HepG2 (cell line): ENCODE results near the gene HPCAL1. TPM values are rescaled to one million over a fixed set of nuclear protein-coding genes. Genes with fewer than 3 reads are reported as not detected.

Experiments used
- CREM ChIP-seq, 2 experiments: sonication (generic) in 1 of 2; formaldehyde crosslinking in 1 of 2; IDR thresholded peaks; 2 replicates each; pipeline versions ENCODE4 v1.4.0 to v1.6.1; 2016 to 2020; ENCODE audit warnings: antibody characterized with exemption in 1 of 2, mild to moderate bottlenecking in 1 of 2, missing genetic modification reagents in 1 of 2
- ELF1 ChIP-seq: sonication (generic); formaldehyde crosslinking; IDR thresholded peaks from 2 replicates; pipeline ENCODE4 v1.4.0; 2020; ENCODE audit warnings: missing genetic modification reagents
- FLYWCH1 ChIP-seq: sonication (generic); formaldehyde crosslinking; IDR thresholded peaks from 2 replicates; pipeline ENCODE4 v1.8.1; 2023; ENCODE audit warnings: mild to moderate bottlenecking, missing genetic modification reagents
- HES4 ChIP-seq: sonication (generic); formaldehyde crosslinking; IDR thresholded peaks from 2 replicates; pipeline ENCODE4 v1.9.0; 2021; ENCODE audit warnings: mild to moderate bottlenecking, missing genetic modification reagents, borderline replicate concordance
- HNRNPK ChIP-seq: fragments of 200-400 bp; formaldehyde crosslinking; IDR thresholded peaks from 2 replicates; pipeline ENCODE4 v1.6.1; 2018; ENCODE audit warnings: low read length, low read depth, moderate library complexity, mild to moderate bottlenecking; ENCODE audit not compliant: poor library complexity, severe bottlenecking
- KDM1A ChIP-seq: IDR thresholded peaks from 2 replicates; pipeline ENCODE4 v1.6.1; 2016; ENCODE audit warnings: missing compliant biosample characterization
- NAIF1 ChIP-seq: sonication (generic); formaldehyde crosslinking; IDR thresholded peaks from 2 replicates; pipeline ENCODE4 v1.5.0; 2020; ENCODE audit warnings: mild to moderate bottlenecking, missing genetic modification reagents, borderline replicate concordance
- NFKB2 ChIP-seq: sonication (generic); formaldehyde crosslinking; IDR thresholded peaks from 2 replicates; pipeline ENCODE4 v1.4.0; 2020; ENCODE audit warnings: missing genetic modification reagents, borderline replicate concordance
- PRDM4 ChIP-seq: sonication (generic); formaldehyde crosslinking; IDR thresholded peaks from 2 replicates; pipeline ENCODE4 v1.9.0; 2021; ENCODE audit warnings: missing genetic modification reagents, borderline replicate concordance
- SAP130 ChIP-seq: IDR thresholded peaks from 2 replicates; pipeline ENCODE4 v1.6.1; 2016; ENCODE audit warnings: low read depth
- TARDBP ChIP-seq: sonication (generic); formaldehyde crosslinking; IDR thresholded peaks from 2 replicates; pipeline ENCODE4 v1.8.0; 2022; ENCODE audit warnings: mild to moderate bottlenecking, missing genetic modification reagents
- TOPORS ChIP-seq: sonication (generic); formaldehyde crosslinking; IDR thresholded peaks from 2 replicates; pipeline ENCODE4 v1.8.0; 2023; ENCODE audit warnings: mild to moderate bottlenecking, missing genetic modification reagents
- ZNF235 ChIP-seq: sonication (generic); formaldehyde crosslinking; IDR thresholded peaks from 2 replicates; pipeline ENCODE4 v1.8.1; 2023; ENCODE audit warnings: mild to moderate bottlenecking, missing genetic modification reagents, borderline replicate concordance
- ZNF274 ChIP-seq: sonication (generic); formaldehyde crosslinking; IDR thresholded peaks from 2 replicates; pipeline ENCODE4 v1.5.1; 2020; ENCODE audit warnings: mild to moderate bottlenecking, missing genetic modification reagents
- ZNF317 ChIP-seq: sonication (generic); formaldehyde crosslinking; IDR thresholded peaks from 2 replicates; pipeline ENCODE4 v1.5.0; 2020; ENCODE audit warnings: mild to moderate bottlenecking, missing genetic modification reagents
- ZNF383 ChIP-seq: sonication (generic); formaldehyde crosslinking; IDR thresholded peaks from 2 replicates; pipeline ENCODE4 v1.4.0; 2020; ENCODE audit warnings: missing genetic modification reagents, mild to moderate bottlenecking, borderline replicate concordance
- ZNF570 ChIP-seq: sonication (generic); formaldehyde crosslinking; IDR thresholded peaks from 2 replicates; pipeline ENCODE4 v1.4.0; 2020; ENCODE audit warnings: mild to moderate bottlenecking, missing genetic modification reagents, borderline replicate concordance
- ZSCAN29 ChIP-seq: sonication (generic); formaldehyde crosslinking; conservative IDR thresholded peaks from 2 replicates; pipeline ENCODE4 v1.4.0; 2020; ENCODE audit warnings: mild to moderate bottlenecking, missing genetic modification reagents
- polyA plus RNA-seq, 8 experiments: library from polyadenylated mRNA; depleted of rRNA in 3 of 8; stranded (reverse) in 7 of 8; unstranded in 1 of 8; fragments of >200 nt; fragmentation: Illumina TruSeq in 4 of 8; extraction: Trizol in 4 of 8; gene quantifications; 2 replicates each; pipeline versions ENCODE4 v1.2.1 to v1.2.3, GENCODE V29; 2011 to 2016; ENCODE audit warnings: low read depth in 4 of 8, missing spikeins in 1 of 8, mixed read lengths in 1 of 8; ENCODE audit not compliant: insufficient read depth in 1 of 8
- total RNA-seq, 5 experiments: library from RNA; depleted of rRNA; stranded (reverse); fragments of >200 nt; fragmentation: Illumina TruSeq; extraction: Trizol; gene quantifications; 2 replicates each; pipeline ENCODE4 v1.2.3, GENCODE V29; 2016; ENCODE audit warnings: low read depth in 1 of 5
- TF ChIP-seq, protein P1 (sequence below): sonication (generic); formaldehyde crosslinking; IDR thresholded peaks from 2 replicates; pipeline ENCODE4 v1.5.1; 2020; ENCODE audit warnings: mild to moderate bottlenecking, moderate library complexity, missing genetic modification reagents
- TF ChIP-seq, protein P2 (sequence below): conservative IDR thresholded peaks from 2 replicates; pipeline ENCODE4 v1.6.1; 2018; ENCODE audit warnings: missing genetic modification reagents

The HPCAL1 gene
- total and polyA plus RNA-seq, 2 of the 13 experiments (the other 11 are each of a cell fraction or from before 2014, with no cell fraction given), result 29.5 to 29.9 TPM

DNA sequence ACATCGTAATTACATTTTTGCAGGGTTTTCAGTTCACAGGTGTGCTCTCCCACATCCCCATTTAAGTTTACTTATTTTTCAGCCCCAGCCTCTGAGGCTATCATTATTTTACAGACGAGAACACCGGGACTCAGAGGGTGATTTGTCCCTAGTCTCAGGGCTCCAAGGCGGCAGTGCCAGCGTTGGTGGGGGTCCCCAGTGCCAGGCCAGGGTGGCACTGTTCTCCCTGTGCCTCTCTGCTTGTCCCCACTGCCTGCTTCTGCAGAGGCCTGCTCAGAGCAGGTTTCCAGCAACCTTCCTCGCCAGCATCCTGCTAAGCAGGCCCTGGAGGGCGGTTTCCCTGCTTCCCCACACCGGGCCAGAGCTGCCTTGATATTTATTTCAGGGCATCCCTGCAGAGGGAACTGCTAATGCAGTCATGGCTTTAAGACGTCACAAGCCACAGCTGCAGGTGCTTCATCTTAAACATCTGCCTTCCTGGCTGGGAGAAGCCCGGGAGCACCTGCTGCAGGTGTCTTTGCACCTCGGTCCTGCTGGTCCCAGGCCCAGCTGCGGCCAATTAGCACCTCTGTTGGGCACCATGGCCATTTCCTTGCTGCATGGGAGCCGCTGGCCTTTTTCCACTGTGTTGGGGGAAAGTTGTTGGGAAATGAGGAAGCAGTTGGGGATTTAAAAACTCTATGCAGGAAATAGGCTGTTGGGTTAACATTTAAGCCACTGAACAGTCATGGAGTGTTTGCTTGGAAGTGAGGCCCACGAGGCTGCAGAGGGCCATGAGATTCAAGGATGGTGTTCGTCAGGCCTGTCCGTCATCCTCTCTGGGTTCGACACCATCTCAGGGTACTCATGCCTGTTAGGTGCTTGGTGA, 22.8 kb downstream of the HPCAL1 start (continued):
- TF ChIP-seq NFKB2 (CRISPR knock-in tag), result peak; percentile 39; the same call in 1 of the 2 replicates
- TF ChIP-seq ZNF317 (CRISPR knock-in tag), result no peak
- no peak for TF ChIP-seq NAIF1 (CRISPR knock-in tag)
- no peak for TF ChIP-seq CREM (IDR thresholded peaks at IDR 0.05)
- no peak for TF ChIP-seq CREM (CRISPR knock-in tag; IDR thresholded peaks at IDR 0.05)
- peak; percentile 77 for TF ChIP-seq ELF1 (CRISPR knock-in tag)
- TF ChIP-seq ZSCAN29 (CRISPR knock-in tag), result 0 out of 2 replicates have a peak, but pooled peaks have one; percentile 43
- TF ChIP-seq, protein P1, sequence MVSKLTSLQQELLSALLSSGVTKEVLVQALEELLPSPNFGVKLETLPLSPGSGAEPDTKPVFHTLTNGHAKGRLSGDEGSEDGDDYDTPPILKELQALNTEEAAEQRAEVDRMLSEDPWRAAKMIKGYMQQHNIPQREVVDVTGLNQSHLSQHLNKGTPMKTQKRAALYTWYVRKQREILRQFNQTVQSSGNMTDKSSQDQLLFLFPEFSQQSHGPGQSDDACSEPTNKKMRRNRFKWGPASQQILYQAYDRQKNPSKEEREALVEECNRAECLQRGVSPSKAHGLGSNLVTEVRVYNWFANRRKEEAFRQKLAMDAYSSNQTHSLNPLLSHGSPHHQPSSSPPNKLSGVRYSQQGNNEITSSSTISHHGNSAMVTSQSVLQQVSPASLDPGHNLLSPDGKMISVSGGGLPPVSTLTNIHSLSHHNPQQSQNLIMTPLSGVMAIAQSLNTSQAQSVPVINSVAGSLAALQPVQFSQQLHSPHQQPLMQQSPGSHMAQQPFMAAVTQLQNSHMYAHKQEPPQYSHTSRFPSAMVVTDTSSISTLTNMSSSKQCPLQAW (CRISPR knock-in tag), result peak; percentile 95
- no peak for TF ChIP-seq ZNF235
- TF ChIP-seq HES4 (CRISPR knock-in tag), result peak; percentile 75; the same call in 1 of the 2 replicates
- TF ChIP-seq FLYWCH1 (CRISPR knock-in tag), result no peak
- peak; percentile 90 for TF ChIP-seq SAP130 (CRISPR knock-in tag)
- no peak for TF ChIP-seq ZNF383 (CRISPR knock-in tag)
- TF ChIP-seq ZNF274, result no peak; the same call in 1 of the 2 replicates
- TF ChIP-seq, protein P2, sequence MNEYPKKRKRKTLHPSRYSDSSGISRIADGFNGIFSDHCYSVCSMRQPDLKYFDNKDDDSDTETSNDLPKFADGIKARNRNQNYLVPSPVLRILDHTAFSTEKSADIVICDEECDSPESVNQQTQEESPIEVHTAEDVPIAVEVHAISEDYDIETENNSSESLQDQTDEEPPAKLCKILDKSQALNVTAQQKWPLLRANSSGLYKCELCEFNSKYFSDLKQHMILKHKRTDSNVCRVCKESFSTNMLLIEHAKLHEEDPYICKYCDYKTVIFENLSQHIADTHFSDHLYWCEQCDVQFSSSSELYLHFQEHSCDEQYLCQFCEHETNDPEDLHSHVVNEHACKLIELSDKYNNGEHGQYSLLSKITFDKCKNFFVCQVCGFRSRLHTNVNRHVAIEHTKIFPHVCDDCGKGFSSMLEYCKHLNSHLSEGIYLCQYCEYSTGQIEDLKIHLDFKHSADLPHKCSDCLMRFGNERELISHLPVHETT, result no peak
- TF ChIP-seq PRDM4 (CRISPR knock-in tag), result no peak
- no peak for TF ChIP-seq TOPORS (CRISPR knock-in tag)
- TF ChIP-seq ZNF570 (CRISPR knock-in tag), result no peak
- no peak for TF ChIP-seq HNRNPK
- no peak for TF ChIP-seq KDM1A
- TF ChIP-seq TARDBP, result no peak
